Measurements from ENCODE around the gene GMPS.

Gene GMPS

DNA sequence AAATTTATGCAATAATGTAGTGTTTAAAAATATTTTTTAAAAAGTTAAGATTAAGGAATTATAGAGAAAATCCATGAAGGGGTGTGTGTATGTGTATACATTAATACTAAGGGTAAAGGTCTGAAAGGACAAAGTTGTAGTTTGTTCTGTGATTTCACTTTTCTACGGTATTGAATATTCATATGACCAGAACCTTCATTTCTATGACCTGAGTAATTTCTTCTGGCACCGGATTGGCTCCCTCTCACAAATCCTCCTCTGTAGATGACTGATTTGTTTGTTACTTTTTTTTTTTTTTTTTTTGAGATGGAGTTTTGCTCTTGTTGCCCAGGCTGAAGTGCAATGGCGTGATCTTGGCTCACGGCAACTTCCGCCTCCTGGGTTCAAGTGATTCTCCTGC, 20.9 kb downstream of the GMPS start:
- Histone ChIP-seq H2BK12ac (ENCODE audit: low read length) (no peak overlapping the region), H2AK5ac (ENCODE audit: low read length) (no peak overlapping the region), H3K23ac (ENCODE audit: low read length) (no peak overlapping the region), H3K27ac (ENCODE audit: low read depth, low read length) (no peak overlapping the region), H3K9me3 (ENCODE audit: insufficient read depth, low read depth, low read length) (no peaks in the 10 kb centered on the region), H3K4me3 (ENCODE audit: low read depth, low read length) (no peak overlapping the region), H3K79me1 (ENCODE audit: low read length) (no peaks in the 10 kb centered on the region), H3K4me1 (ENCODE audit: control insufficient read depth in 1 of 2, insufficient read depth in 2 of 2, low read length in 2 of 2) (no peaks in the 10 kb centered on the region), H3K9ac (ENCODE audit: low read length) (no peak overlapping the region), H3K14ac (ENCODE audit: low read length) (no peak overlapping the region), H2BK5ac (ENCODE audit: low read depth, low read length, poor library complexity) (no peak overlapping the region), H4K91ac (ENCODE audit: low read depth, low read length) (no peak overlapping the region), H4K12ac (ENCODE audit: low read depth, low read length) (no peak overlapping the region), H4K8ac (ENCODE audit: low read depth, low read length) (no peak overlapping the region), H3K4ac (ENCODE audit: low read depth, low read length) (no peak overlapping the region), H3K79me2 (ENCODE audit: control insufficient read depth, insufficient read depth, low read length, poor library complexity) (no peaks in the 10 kb centered on the region), H3K4me2 (ENCODE audit: low read length) (no peak overlapping the region), H2AFZ (ENCODE audit: insufficient read depth, low read length, poor library complexity) (no peak overlapping the region), H3K27me3 (ENCODE audit: insufficient read depth, low read length) (no peaks in the 10 kb centered on the region), H3K18ac (ENCODE audit: low read length) (no peak overlapping the region), H3K36me3 (ENCODE audit: control insufficient read depth in 1 of 2, insufficient read depth in 2 of 2, low read length in 2 of 2) (peaks cover 4 to 6% of the 10 kb centered on the region in 2 experiments), H2BK120ac (ENCODE audit: insufficient read depth, low read length, poor library complexity) (no peak overlapping the region)
- no peak for DNase-seq
- no CpG with 5 or more reads among the region's 5 CpGs for WGBS (ENCODE audit: extremely low coverage, insufficient coverage, insufficient read length)

DNA sequence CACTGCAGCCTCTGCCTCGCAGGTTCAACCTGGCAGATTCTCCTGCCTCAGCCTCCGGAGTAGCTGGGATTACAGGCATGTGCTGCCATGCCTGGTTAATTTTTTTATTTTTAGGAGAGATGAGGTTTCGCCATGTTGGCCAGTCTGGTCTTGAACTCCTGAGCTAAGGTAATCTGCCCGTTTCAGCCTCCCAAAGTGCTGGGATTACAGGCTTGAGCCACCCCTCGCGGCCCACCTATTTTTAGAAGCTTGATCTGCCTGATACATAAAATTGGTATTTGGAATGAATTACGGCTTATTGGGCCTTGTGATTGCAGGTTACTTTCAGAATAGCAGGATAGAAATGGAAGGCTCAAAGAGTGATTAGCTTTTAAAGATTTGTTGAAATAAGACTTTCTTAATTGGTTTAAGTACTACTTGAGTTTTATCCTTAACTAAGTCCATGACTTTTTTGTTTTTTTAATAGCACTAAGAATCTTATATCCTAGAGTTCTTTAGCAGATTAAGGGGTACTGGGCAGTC, 25.0 kb downstream of the GMPS start:
- DNase-seq: no peak
- H3K14ac ChIP-seq (ENCODE audit: low read length): no peak overlapping the region
- H3K9ac ChIP-seq (ENCODE audit: low read length): no peak overlapping the region
- H3K79me1 ChIP-seq (ENCODE audit: low read length): no peaks in the 10 kb centered on the region
- H3K9me3 ChIP-seq (ENCODE audit: insufficient read depth, low read depth, low read length): no peaks in the 10 kb centered on the region
- no peak overlapping the region for H3K18ac ChIP-seq (ENCODE audit: low read length)
- H2AK5ac ChIP-seq (ENCODE audit: low read length): no peak overlapping the region
- H3K79me2 ChIP-seq (ENCODE audit: control insufficient read depth, insufficient read depth, low read length, poor library complexity): no peaks in the 10 kb centered on the region
- H2BK120ac ChIP-seq (ENCODE audit: insufficient read depth, low read length, poor library complexity): no peak overlapping the region
- H3K4me1 ChIP-seq (ENCODE audit: control insufficient read depth in 1 of 2, insufficient read depth in 2 of 2, low read length in 2 of 2): no peaks in the 10 kb centered on the region
- no peak overlapping the region for H3K23ac ChIP-seq (ENCODE audit: low read length)
- no peak overlapping the region for H3K4me3 ChIP-seq (ENCODE audit: low read depth, low read length)
- no peak overlapping the region for H2AFZ ChIP-seq (ENCODE audit: insufficient read depth, low read length, poor library complexity)
- H3K27ac ChIP-seq (ENCODE audit: low read depth, low read length): no peak overlapping the region
- H3K4me2 ChIP-seq (ENCODE audit: low read length): no peak overlapping the region
- no peak overlapping the region for H3K4ac ChIP-seq (ENCODE audit: low read depth, low read length)
- H4K12ac ChIP-seq (ENCODE audit: low read depth, low read length): no peak overlapping the region
- H3K27me3 ChIP-seq (ENCODE audit: insufficient read depth, low read length): no peaks in the 10 kb centered on the region
- peaks cover 4 to 6% of the 10 kb centered on the region in 2 experiments for H3K36me3 ChIP-seq (ENCODE audit: control insufficient read depth in 1 of 2, insufficient read depth in 2 of 2, low read length in 2 of 2)
- WGBS (ENCODE audit: extremely low coverage, insufficient coverage, insufficient read length): no CpG with 5 or more reads among the region's 7 CpGs
- H4K91ac ChIP-seq (ENCODE audit: low read depth, low read length): no peak overlapping the region
- H2BK5ac ChIP-seq (ENCODE audit: low read depth, low read length, poor library complexity): no peak overlapping the region
- no peak overlapping the region for H2BK12ac ChIP-seq (ENCODE audit: low read length)
- no peak overlapping the region for H4K8ac ChIP-seq (ENCODE audit: low read depth, low read length)

DNA sequence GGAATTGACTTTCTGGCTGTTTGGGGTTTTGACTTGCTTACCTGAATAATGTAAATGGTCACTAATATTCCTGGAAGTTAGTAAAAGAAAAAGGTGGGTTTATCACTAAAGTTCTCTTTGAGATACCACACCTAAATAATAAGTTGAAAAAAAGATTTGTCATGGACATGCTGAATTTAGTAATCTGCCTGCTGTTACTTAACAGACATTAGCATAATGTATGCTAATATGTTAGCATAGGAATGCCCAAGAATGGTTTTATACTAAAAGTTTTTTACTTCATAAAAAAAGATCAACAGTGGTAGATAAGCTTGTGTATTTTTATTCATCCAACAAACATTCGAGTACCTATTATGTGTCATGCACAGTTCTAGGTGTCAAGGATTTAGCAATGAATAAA, 36.5 kb downstream of the GMPS start:
- Histone ChIP-seq H3K14ac (ENCODE audit: low read length) (no peak overlapping the region), H3K23ac (ENCODE audit: low read length) (no peak overlapping the region), H2AK5ac (ENCODE audit: low read length) (no peak overlapping the region), H3K27ac (ENCODE audit: low read depth, low read length) (no peak overlapping the region), H2BK5ac (ENCODE audit: low read depth, low read length, poor library complexity) (no peak overlapping the region), H3K4ac (ENCODE audit: low read depth, low read length) (no peak overlapping the region), H2BK120ac (ENCODE audit: insufficient read depth, low read length, poor library complexity) (no peak overlapping the region), H2AFZ (ENCODE audit: insufficient read depth, low read length, poor library complexity) (no peak overlapping the region), H3K36me3 (ENCODE audit: control insufficient read depth in 1 of 2, insufficient read depth in 2 of 2, low read length in 2 of 2) (peaks cover 3 to 11% of the 10 kb centered on the region in 2 experiments), H3K79me2 (ENCODE audit: control insufficient read depth, insufficient read depth, low read length, poor library complexity) (no peaks in the 10 kb centered on the region), H3K9ac (ENCODE audit: low read length) (no peak overlapping the region), H4K8ac (ENCODE audit: low read depth, low read length) (no peak overlapping the region), H3K4me2 (ENCODE audit: low read length) (no peak overlapping the region), H3K79me1 (ENCODE audit: low read length) (no peaks in the 10 kb centered on the region), H3K18ac (ENCODE audit: low read length) (no peak overlapping the region), H4K12ac (ENCODE audit: low read depth, low read length) (no peak overlapping the region), H4K91ac (ENCODE audit: low read depth, low read length) (no peak overlapping the region), H2BK12ac (ENCODE audit: low read length) (no peak overlapping the region), H3K9me3 (ENCODE audit: insufficient read depth, low read depth, low read length) (no peaks in the 10 kb centered on the region), H3K4me1 (ENCODE audit: control insufficient read depth in 1 of 2, insufficient read depth in 2 of 2, low read length in 2 of 2) (no peaks in the 10 kb centered on the region), H3K27me3 (ENCODE audit: insufficient read depth, low read length) (no peaks in the 10 kb centered on the region), H3K4me3 (ENCODE audit: low read depth, low read length) (no peak overlapping the region)
- no CpG with 5 or more reads among the region's 1 CpG for WGBS (ENCODE audit: extremely low coverage, insufficient coverage, insufficient read length)
- DNase-seq: no peak

DNA sequence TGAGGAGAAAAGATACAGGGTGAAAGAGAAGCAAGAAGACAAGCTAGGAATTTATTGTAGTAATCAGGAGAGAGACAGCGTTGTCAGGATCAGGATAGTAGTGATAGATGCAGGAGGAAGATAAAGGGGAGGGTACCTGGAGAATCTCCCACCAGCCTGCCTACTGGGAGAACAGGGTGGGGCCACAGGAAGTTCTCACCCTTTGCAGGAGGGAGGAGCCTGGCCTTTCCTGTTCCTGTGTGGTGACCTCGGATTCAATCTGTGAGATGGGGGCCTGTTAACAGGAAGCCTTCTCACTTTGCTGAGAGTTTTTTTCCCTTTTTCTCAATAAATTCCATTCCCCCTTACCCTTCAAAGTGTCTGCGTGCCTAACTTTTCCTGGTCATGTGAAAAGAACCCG, 37.6 kb downstream of the GMPS start:
- H3K4me2 ChIP-seq (ENCODE audit: low read length): no peak overlapping the region
- H3K27me3 ChIP-seq (ENCODE audit: insufficient read depth, low read length): no peaks in the 10 kb centered on the region
- no peak overlapping the region for H3K23ac ChIP-seq (ENCODE audit: low read length)
- H4K12ac ChIP-seq (ENCODE audit: low read depth, low read length): no peak overlapping the region
- no peak overlapping the region for H3K14ac ChIP-seq (ENCODE audit: low read length)
- no peak overlapping the region for H4K91ac ChIP-seq (ENCODE audit: low read depth, low read length)
- no peaks in the 10 kb centered on the region for H3K79me2 ChIP-seq (ENCODE audit: control insufficient read depth, insufficient read depth, low read length, poor library complexity)
- H3K4me1 ChIP-seq (ENCODE audit: control insufficient read depth in 1 of 2, insufficient read depth in 2 of 2, low read length in 2 of 2): no peaks in the 10 kb centered on the region
- H3K9me3 ChIP-seq (ENCODE audit: insufficient read depth, low read depth, low read length): no peaks in the 10 kb centered on the region
- no peak overlapping the region for H2BK120ac ChIP-seq (ENCODE audit: insufficient read depth, low read length, poor library complexity)
- no peak overlapping the region for H3K9ac ChIP-seq (ENCODE audit: low read length)
- no peak overlapping the region for H4K8ac ChIP-seq (ENCODE audit: low read depth, low read length)
- H3K27ac ChIP-seq (ENCODE audit: low read depth, low read length): no peak overlapping the region
- H3K4ac ChIP-seq (ENCODE audit: low read depth, low read length): no peak overlapping the region
- WGBS (ENCODE audit: extremely low coverage, insufficient coverage, insufficient read length): no CpG with 5 or more reads among the region's 4 CpGs
- H2AFZ ChIP-seq (ENCODE audit: insufficient read depth, low read length, poor library complexity): no peak overlapping the region
- no peak for DNase-seq
- no peak overlapping the region for H3K4me3 ChIP-seq (ENCODE audit: low read depth, low read length)
- H2BK5ac ChIP-seq (ENCODE audit: low read depth, low read length, poor library complexity): no peak overlapping the region
- H2AK5ac ChIP-seq (ENCODE audit: low read length): no peak overlapping the region
- H2BK12ac ChIP-seq (ENCODE audit: low read length): no peak overlapping the region
- H3K79me1 ChIP-seq (ENCODE audit: low read length): no peaks in the 10 kb centered on the region
- H3K18ac ChIP-seq (ENCODE audit: low read length): no peak overlapping the region
- peaks cover 3 to 11% of the 10 kb centered on the region in 2 experiments for H3K36me3 ChIP-seq (ENCODE audit: control insufficient read depth in 1 of 2, insufficient read depth in 2 of 2, low read length in 2 of 2)
